ENCODE data around the gene ATAD5.

DNA sequence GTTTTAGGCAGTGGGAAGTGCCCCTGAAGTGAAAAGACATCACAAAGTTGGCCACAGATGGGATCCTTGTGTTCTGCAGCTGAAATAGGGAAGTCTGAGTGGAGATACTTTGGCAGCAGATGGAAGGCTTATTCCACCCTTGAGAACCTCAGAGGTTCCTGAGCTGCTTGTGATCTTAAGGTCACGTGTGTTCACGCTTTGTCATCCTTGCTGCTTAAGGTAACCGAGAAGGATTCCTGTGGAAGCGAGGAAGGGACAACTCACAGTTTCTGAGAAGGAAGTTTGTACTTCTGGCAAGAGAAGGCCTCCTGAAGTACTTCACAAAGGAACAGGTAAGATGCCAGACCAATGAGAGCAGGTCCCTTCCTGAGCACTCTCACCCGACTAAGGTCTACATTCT, 102.2 kb downstream of the ATAD5 start:
- no peak for TF ChIP-seq YY1 (IDR thresholded peaks at IDR 0.05; ENCODE audit: insufficient read depth, insufficient read length)
- TF ChIP-seq ZNF274 (IDR thresholded peaks at IDR 0.05; ENCODE audit: low read depth, low read length) = no peak
- no peak for TF ChIP-seq SUZ12 (IDR thresholded peaks at IDR 0.05; ENCODE audit: extremely low read depth, insufficient read depth, insufficient read length)

Data from NT2/D1 (cell line).